ENCODE data around the gene MCM3. TPM values are rescaled to one million over a fixed set of nuclear protein-coding genes. Genes with fewer than 3 reads are reported as not detected.
A peak's percentile ranks its signal among the peaks of the same experiment; 100 is the strongest.

The MCM3 gene
- 100 to 1,000 TPM in 1 of 5 experiments, 10 to 100 TPM in 4; 20.3 to 157 (median 45.2) TPM for total RNA-seq
- 10 to 100 TPM; 51.6 to 70.5 TPM for polyA plus RNA-seq
- 34.1 reads per million, percentile 63 among the genes with 10 or more reads in this experiment for total RNA-seq

- H3K36me3 ChIP-seq (ENCODE audit: control insufficient read depth in 2 of 3, insufficient read depth in 3 of 3, low read length in 3 of 3), result peaks cover 2 to 29% (median 6%) of the 10 kb centered on the region in 3 experiments
- H3K36me3 Mint-ChIP-seq, result peaks cover 5 to 27% (median 23%) of the 10 kb centered on the region in 5 donors
- no peaks in the 10 kb centered on the region for H3K9me3 Mint-ChIP-seq
- peak within 1 kb of the TSS in 4 of 10 donors; percentile 42 to 89 (median 58) for H3K4me3 Mint-ChIP-seq
- ChIA-PET POLR2A (interaction anchor here (0.6 to 6.3 kb wide), 27 partner anchors 10 to 781 kb away, joined by 3 to 92 read pairs (median 7); partner anchors contain the start of genes EFHC1, FBXO9, GSTA4 and PAQR8), CTCF (interaction anchor here (0.6 to 5.1 kb wide), 18 partner anchors 9 to 1077 kb away, joined by 3 to 88 read pairs (median 6); partner anchors contain the start of genes EFHC1, PAQR8 and TRAM2)
- intact Hi-C loops (cut with micrococcal nuclease), result loop anchor here (1.0 to 5.0 kb wide), 15 partner anchors 21 to 1263 kb away; partner anchors contain the start of genes EFHC1 (in 2 of the 2), GSTA4 (in 2 of the 2), TRAM2 (in 2 of the 2) and GCLC (in 1 of the 2)
- peak within 1 kb of the TSS; percentile 74 for H3K27ac ChIP-seq (ENCODE audit: low read depth, low read length)
- DNase-seq (peak; percentile 76 to 98 (median 97)), ATAC-seq (peak; percentile 98)
- peak within 1 kb of the TSS in 6 of 9 donors; percentile 28 to 77 (median 30) for H3K27ac Mint-ChIP-seq
- peak within 1 kb of the TSS; percentile 77 for H3K4me3 ChIP-seq (ENCODE audit: low read length)
- H3K9me3 ChIP-seq (ENCODE audit: control insufficient read depth in 2 of 3, low read length in 3 of 3), result no peaks in the 10 kb centered on the region
- H3K4me1 ChIP-seq (ENCODE audit: control insufficient read depth in 2 of 2, insufficient read depth in 2 of 2, low read length in 2 of 2), result peaks cover 32 to 33% of the 10 kb centered on the region in 2 donors
- peaks cover 22 to 58% (median 48%) of the 10 kb centered on the region in 7 donors for H3K4me1 Mint-ChIP-seq
- no peaks in the 10 kb centered on the region for H3K27me3 ChIP-seq (ENCODE audit: control insufficient read depth in 2 of 2, insufficient read depth in 2 of 2, low read length in 2 of 2)
- no peaks in the 10 kb centered on the region for H3K27me3 Mint-ChIP-seq
Observed at GRCh38 chr6:52284460-52285176, at the start of gene MCM3. Gene MCM3, minus strand, starts transcription at chr6:52284742. Its CDS starts 68 bp downstream, at chr6:52284674.

- Histone ChIP-seq H3K36me3 (ENCODE audit: control insufficient read depth in 2 of 3, insufficient read depth in 3 of 3, low read length in 3 of 3) (no peaks in the 10 kb centered on the region), H3K9me3 (ENCODE audit: control insufficient read depth in 2 of 3, low read length in 3 of 3) (no peaks in the 10 kb centered on the region), H3K4me3 (ENCODE audit: low read length) (peak overlapping the region; percentile 24), H3K27ac (ENCODE audit: low read depth, low read length) (peak overlapping the region; percentile 60), H3K27me3 (ENCODE audit: control insufficient read depth in 2 of 2, insufficient read depth in 2 of 2, low read length in 2 of 2) (no peaks in the 10 kb centered on the region), H3K4me1 (ENCODE audit: control insufficient read depth in 2 of 2, insufficient read depth in 2 of 2, low read length in 2 of 2) (peaks cover 30 to 61% of the 10 kb centered on the region in 2 donors)
- Mint-ChIP-seq H3K4me1 (peaks cover 47 to 84% (median 80%) of the 10 kb centered on the region in 7 donors), H3K9me3 (peaks cover 0 to 4% (median 0%) of the 10 kb centered on the region in 11 donors), H3K4me3 (peak overlapping the region; percentile 51 to 80 (median 72)), H3K36me3 (no peaks in the 10 kb centered on the region), H3K27ac (peak overlapping the region; percentile 83 to 97 (median 93)), H3K27me3 (peaks cover 0 to 4% (median 0%) of the 10 kb centered on the region in 5 donors)
- intact Hi-C loops (cut with micrococcal nuclease), result loop anchor here (1.0 to 5.0 kb wide), 6 partner anchors 26 to 65 kb away; partner anchors contain the start of genes MCM3 (in 1 of the 2) and PAQR8 (in 1 of the 2)
- CTCF ChIA-PET, result interaction anchor here (1.0 to 2.4 kb wide), 6 partner anchors 18 to 63 kb away, joined by 3 to 11 read pairs (median 4); partner anchors contain the start of gene PAQR8
- DNase-seq (peak in 6 of 9 donors; percentile 41 to 74 (median 56)), ATAC-seq (peak; percentile 86)
- POLR2A ChIA-PET, result interaction anchor here (0.9 to 1.4 kb wide), 13 partner anchors 8 to 64 kb away, joined by 3 to 9 read pairs (median 3); partner anchors contain the start of gene PAQR8
Observed at GRCh38 chr6:52333840-52334200, 49.3 kb upstream of the MCM3 start.

GRCh38 chr6:52331793-52332457 lies 47.4 kb upstream of the MCM3 start:
- intact Hi-C loops (cut with micrococcal nuclease), result loop anchor here in 1 of 2 donors (2.0 to 5.0 kb wide), 2 partner anchors 15 to 35 kb away; no protein-coding TSS in a partner anchor
- no peak for ATAC-seq
- H3K27ac ChIP-seq (ENCODE audit: low read depth, low read length), result no peak overlapping the region
- H3K4me3 Mint-ChIP-seq, result peak overlapping the region in 9 of 10 donors; percentile 3 to 77 (median 41)
- H3K4me1 Mint-ChIP-seq, result peaks cover 35 to 76% (median 70%) of the 10 kb centered on the region in 7 donors
- H3K9me3 ChIP-seq (ENCODE audit: control insufficient read depth in 2 of 3, low read length in 3 of 3), result no peaks in the 10 kb centered on the region
- POLR2A ChIA-PET, result interaction anchor here (0.8 to 1.4 kb wide), 4 partner anchors 19 to 30 kb away, joined by 3 to 4 read pairs (median 3); partner anchors contain the start of gene PAQR8
- peak overlapping the region in 8 of 9 donors; percentile 25 to 94 (median 89) for H3K27ac Mint-ChIP-seq
- H3K4me1 ChIP-seq (ENCODE audit: control insufficient read depth in 2 of 2, insufficient read depth in 2 of 2, low read length in 2 of 2), result peaks cover 30 to 55% of the 10 kb centered on the region in 2 donors
- H3K4me3 ChIP-seq (ENCODE audit: low read length), result no peak overlapping the region
- CTCF ChIA-PET, result interaction anchor here (0.5 kb wide), 1 partner anchor 46 kb away, joined by 4 read pairs; no protein-coding TSS in a partner anchor
- peaks cover 0 to 4% (median 0%) of the 10 kb centered on the region in 11 donors for H3K9me3 Mint-ChIP-seq
- H3K27me3 Mint-ChIP-seq, result peaks cover 0 to 4% (median 0%) of the 10 kb centered on the region in 5 donors
- no peaks in the 10 kb centered on the region for H3K36me3 Mint-ChIP-seq
- H3K27me3 ChIP-seq (ENCODE audit: control insufficient read depth in 2 of 2, insufficient read depth in 2 of 2, low read length in 2 of 2), result no peaks in the 10 kb centered on the region
- peak in 3 of 9 donors; percentile 21 to 24 (median 23) for DNase-seq
- H3K36me3 ChIP-seq (ENCODE audit: control insufficient read depth in 2 of 3, insufficient read depth in 3 of 3, low read length in 3 of 3), result no peaks in the 10 kb centered on the region

- peaks cover 0 to 4% (median 0%) of the 10 kb centered on the region in 11 donors for H3K9me3 Mint-ChIP-seq
- peaks cover 0 to 7% (median 0%) of the 10 kb centered on the region in 5 donors for H3K27me3 Mint-ChIP-seq
- H3K4me3 Mint-ChIP-seq, result no peak overlapping the region
- H3K36me3 Mint-ChIP-seq, result no peaks in the 10 kb centered on the region
- ChIA-PET POLR2A (interaction anchor here (0.6 kb wide), 1 partner anchor 51 kb away, joined by 4 read pairs; no protein-coding TSS in a partner anchor), CTCF (interaction anchor here (0.6 kb wide), 1 partner anchor 20 kb away, joined by 3 read pairs; no protein-coding TSS in a partner anchor)
- Histone ChIP-seq H3K9me3 (ENCODE audit: control insufficient read depth in 2 of 3, low read length in 3 of 3) (no peaks in the 10 kb centered on the region), H3K36me3 (ENCODE audit: control insufficient read depth in 2 of 3, insufficient read depth in 3 of 3, low read length in 3 of 3) (no peaks in the 10 kb centered on the region), H3K27me3 (ENCODE audit: control insufficient read depth in 2 of 2, insufficient read depth in 2 of 2, low read length in 2 of 2) (no peaks in the 10 kb centered on the region), H3K4me3 (ENCODE audit: low read length) (no peak overlapping the region), H3K4me1 (ENCODE audit: control insufficient read depth in 2 of 2, insufficient read depth in 2 of 2, low read length in 2 of 2) (peaks cover 29 to 43% of the 10 kb centered on the region in 2 donors), H3K27ac (ENCODE audit: low read depth, low read length) (no peak overlapping the region)
- H3K4me1 Mint-ChIP-seq, result peaks cover 21 to 67% (median 58%) of the 10 kb centered on the region in 7 donors
- H3K27ac Mint-ChIP-seq, result peak overlapping the region in 5 of 9 donors; percentile 22 to 74 (median 30)
- DNase-seq (no peak), ATAC-seq (peak; percentile 40)
- intact Hi-C loops (cut with micrococcal nuclease), result loop anchor here in 1 of 2 donors (2.0 to 5.0 kb wide), 2 partner anchors 14 to 33 kb away; no protein-coding TSS in a partner anchor
Observed at GRCh38 chr6:52330470-52330869, 45.9 kb upstream of the MCM3 start.

GRCh38 chr6:52328729-52329128 lies 44.2 kb upstream of the MCM3 start:
- POLR2A ChIA-PET, result interaction anchor here (1.0 to 1.1 kb wide), 2 partner anchors 19 to 33 kb away, joined by 3 to 4 read pairs; partner anchors contain the start of gene PAQR8
- no peaks in the 10 kb centered on the region for H3K36me3 Mint-ChIP-seq
- ATAC-seq, result no peak
- Histone ChIP-seq H3K4me1 (ENCODE audit: control insufficient read depth in 2 of 2, insufficient read depth in 2 of 2, low read length in 2 of 2) (peaks cover 11 to 25% of the 10 kb centered on the region in 2 donors), H3K4me3 (ENCODE audit: low read length) (no peak overlapping the region), H3K27ac (ENCODE audit: low read depth, low read length) (no peak overlapping the region), H3K9me3 (ENCODE audit: control insufficient read depth in 2 of 3, low read length in 3 of 3) (no peaks in the 10 kb centered on the region), H3K27me3 (ENCODE audit: control insufficient read depth in 2 of 2, insufficient read depth in 2 of 2, low read length in 2 of 2) (no peaks in the 10 kb centered on the region), H3K36me3 (ENCODE audit: control insufficient read depth in 2 of 3, insufficient read depth in 3 of 3, low read length in 3 of 3) (no peaks in the 10 kb centered on the region)
- H3K27ac Mint-ChIP-seq, result peak overlapping the region in 3 of 9 donors; percentile 45 to 69 (median 54)
- CTCF ChIA-PET, result no interaction called here
- H3K4me1 Mint-ChIP-seq, result peaks cover 11 to 55% (median 44%) of the 10 kb centered on the region in 7 donors
- intact Hi-C loops (cut with micrococcal nuclease), result no loop called here
- peaks cover 0 to 4% (median 0%) of the 10 kb centered on the region in 11 donors for H3K9me3 Mint-ChIP-seq
- peaks cover 0 to 7% (median 0%) of the 10 kb centered on the region in 5 donors for H3K27me3 Mint-ChIP-seq
- no peak for DNase-seq
- H3K4me3 Mint-ChIP-seq, result no peak overlapping the region
